Panc1 (cell line): ENCODE measurements around the gene SDC3.

ENCODE experiments used
- POLR2AphosphoS5 ChIP-seq: IDR thresholded peaks from 2 replicates; pipeline ENCODE4 v1.6.1; 2012; ENCODE audit warnings: mild to moderate bottlenecking, low read depth, low read length, moderate library complexity
- TF ChIP-seq, protein P1 (sequence below), 2 experiments: IDR thresholded peaks; 2 replicates each; pipeline ENCODE4 v1.6.1; 2011 to 2012; ENCODE audit warnings: low read depth in 2 of 2, control low read depth in 1 of 2, low read length in 1 of 2, mild to moderate bottlenecking in 1 of 2, moderate library complexity in 1 of 2; ENCODE audit not compliant: insufficient read depth in 1 of 2
- TF ChIP-seq, protein P2 (sequence below): fragments of 450-650 bp; IDR thresholded peaks from 2 replicates; pipeline ENCODE4 v1.5.1; 2017; ENCODE audit warnings: mild to moderate bottlenecking

GRCh38 chr1:30870656-30871055 lies 37.9 kb downstream of the SDC3 start:
- TF ChIP-seq, protein P1, sequence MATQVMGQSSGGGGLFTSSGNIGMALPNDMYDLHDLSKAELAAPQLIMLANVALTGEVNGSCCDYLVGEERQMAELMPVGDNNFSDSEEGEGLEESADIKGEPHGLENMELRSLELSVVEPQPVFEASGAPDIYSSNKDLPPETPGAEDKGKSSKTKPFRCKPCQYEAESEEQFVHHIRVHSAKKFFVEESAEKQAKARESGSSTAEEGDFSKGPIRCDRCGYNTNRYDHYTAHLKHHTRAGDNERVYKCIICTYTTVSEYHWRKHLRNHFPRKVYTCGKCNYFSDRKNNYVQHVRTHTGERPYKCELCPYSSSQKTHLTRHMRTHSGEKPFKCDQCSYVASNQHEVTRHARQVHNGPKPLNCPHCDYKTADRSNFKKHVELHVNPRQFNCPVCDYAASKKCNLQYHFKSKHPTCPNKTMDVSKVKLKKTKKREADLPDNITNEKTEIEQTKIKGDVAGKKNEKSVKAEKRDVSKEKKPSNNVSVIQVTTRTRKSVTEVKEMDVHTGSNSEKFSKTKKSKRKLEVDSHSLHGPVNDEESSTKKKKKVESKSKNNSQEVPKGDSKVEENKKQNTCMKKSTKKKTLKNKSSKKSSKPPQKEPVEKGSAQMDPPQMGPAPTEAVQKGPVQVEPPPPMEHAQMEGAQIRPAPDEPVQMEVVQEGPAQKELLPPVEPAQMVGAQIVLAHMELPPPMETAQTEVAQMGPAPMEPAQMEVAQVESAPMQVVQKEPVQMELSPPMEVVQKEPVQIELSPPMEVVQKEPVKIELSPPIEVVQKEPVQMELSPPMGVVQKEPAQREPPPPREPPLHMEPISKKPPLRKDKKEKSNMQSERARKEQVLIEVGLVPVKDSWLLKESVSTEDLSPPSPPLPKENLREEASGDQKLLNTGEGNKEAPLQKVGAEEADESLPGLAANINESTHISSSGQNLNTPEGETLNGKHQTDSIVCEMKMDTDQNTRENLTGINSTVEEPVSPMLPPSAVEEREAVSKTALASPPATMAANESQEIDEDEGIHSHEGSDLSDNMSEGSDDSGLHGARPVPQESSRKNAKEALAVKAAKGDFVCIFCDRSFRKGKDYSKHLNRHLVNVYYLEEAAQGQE (IDR thresholded peaks at IDR 0.05; ENCODE audit: insufficient read depth in 1 of 2, low read depth in 2 of 2, low read length in 1 of 2) = no peak
- TF ChIP-seq, protein P2, sequence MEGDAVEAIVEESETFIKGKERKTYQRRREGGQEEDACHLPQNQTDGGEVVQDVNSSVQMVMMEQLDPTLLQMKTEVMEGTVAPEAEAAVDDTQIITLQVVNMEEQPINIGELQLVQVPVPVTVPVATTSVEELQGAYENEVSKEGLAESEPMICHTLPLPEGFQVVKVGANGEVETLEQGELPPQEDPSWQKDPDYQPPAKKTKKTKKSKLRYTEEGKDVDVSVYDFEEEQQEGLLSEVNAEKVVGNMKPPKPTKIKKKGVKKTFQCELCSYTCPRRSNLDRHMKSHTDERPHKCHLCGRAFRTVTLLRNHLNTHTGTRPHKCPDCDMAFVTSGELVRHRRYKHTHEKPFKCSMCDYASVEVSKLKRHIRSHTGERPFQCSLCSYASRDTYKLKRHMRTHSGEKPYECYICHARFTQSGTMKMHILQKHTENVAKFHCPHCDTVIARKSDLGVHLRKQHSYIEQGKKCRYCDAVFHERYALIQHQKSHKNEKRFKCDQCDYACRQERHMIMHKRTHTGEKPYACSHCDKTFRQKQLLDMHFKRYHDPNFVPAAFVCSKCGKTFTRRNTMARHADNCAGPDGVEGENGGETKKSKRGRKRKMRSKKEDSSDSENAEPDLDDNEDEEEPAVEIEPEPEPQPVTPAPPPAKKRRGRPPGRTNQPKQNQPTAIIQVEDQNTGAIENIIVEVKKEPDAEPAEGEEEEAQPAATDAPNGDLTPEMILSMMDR = no peak
- TF ChIP-seq POLR2AphosphoS5 = no peak
